Thoracic aorta (tissue), 2 donors: ENCODE data around the gene AMDHD1. TPM values are rescaled to one million over a fixed set of nuclear protein-coding genes. Genes with fewer than 3 reads are reported as not detected.
A peak's percentile ranks its signal among the peaks of the same experiment; 100 is the strongest.

Source experiments
- ATAC-seq: fragments of 150-250 bp; one replicate; pipeline ENCODE4 v1.8.0; 2017; ENCODE audit warnings: low read depth; ENCODE audit not compliant: insufficient number of reproducible peaks, low FRiP score
- DNase-seq: peaks from one replicate; pipeline ENCODE4 v3.0.0-alpha.2; 2020; ENCODE audit warnings: low spot score
- H3K27ac ChIP-seq, 2 donors: fragments of 200-600 bp; sonication (generic); 1 replicate in 1 of 2; 2 replicates in 1 of 2; pipeline ENCODE4 v1.5.1; 2016; ENCODE audit warnings: mild to moderate bottlenecking in 2 of 2, moderate library complexity in 2 of 2
- H3K27me3 ChIP-seq: fragments of 200-600 bp; sonication (generic); replicated peaks from 2 replicates; pipeline ENCODE4 v1.6.0; 2016; ENCODE audit warnings: mild to moderate bottlenecking; ENCODE audit not compliant: insufficient read depth
- H3K36me3 ChIP-seq: fragments of 200-600 bp; sonication (generic); one replicate; pipeline ENCODE4 v1.5.1; 2016
- H3K4me1 ChIP-seq, 2 donors: fragments of 200-600 bp; sonication (generic); 1 replicate in 1 of 2; 2 replicates in 1 of 2; pipeline versions ENCODE4 v1.5.1 to v1.6.0; 2016; ENCODE audit warnings: low read depth in 2 of 2, mild to moderate bottlenecking in 1 of 2; ENCODE audit not compliant: control insufficient read depth in 1 of 2
- H3K4me3 ChIP-seq: fragments of 200-600 bp; sonication (generic); 2 replicates; pipeline ENCODE4 v1.5.1; 2016; ENCODE audit warnings: mild to moderate bottlenecking
- H3K9me3 ChIP-seq: fragments of 200-600 bp; sonication (generic); 2 replicates; pipeline ENCODE4 v1.5.1; 2016
- total RNA-seq, 2 donors: library from RNA; depleted of rRNA; stranded (reverse); fragments of >200 nt; gene quantifications; one replicate each; pipeline versions ENCODE4 v1.1.0 to v1.2.3, GENCODE V29; 2016
- TF ChIP-seq, protein P1 (sequence below): fragments of 200-600 bp; sonication (generic); IDR thresholded peaks from one replicate; pipeline ENCODE4 v1.5.1; 2019; ENCODE audit warnings: antibody characterized with exemption

The AMDHD1 gene
- total RNA-seq, 2 donors from 2014 or later = 6.8 TPM; not detected in 1

DNA sequence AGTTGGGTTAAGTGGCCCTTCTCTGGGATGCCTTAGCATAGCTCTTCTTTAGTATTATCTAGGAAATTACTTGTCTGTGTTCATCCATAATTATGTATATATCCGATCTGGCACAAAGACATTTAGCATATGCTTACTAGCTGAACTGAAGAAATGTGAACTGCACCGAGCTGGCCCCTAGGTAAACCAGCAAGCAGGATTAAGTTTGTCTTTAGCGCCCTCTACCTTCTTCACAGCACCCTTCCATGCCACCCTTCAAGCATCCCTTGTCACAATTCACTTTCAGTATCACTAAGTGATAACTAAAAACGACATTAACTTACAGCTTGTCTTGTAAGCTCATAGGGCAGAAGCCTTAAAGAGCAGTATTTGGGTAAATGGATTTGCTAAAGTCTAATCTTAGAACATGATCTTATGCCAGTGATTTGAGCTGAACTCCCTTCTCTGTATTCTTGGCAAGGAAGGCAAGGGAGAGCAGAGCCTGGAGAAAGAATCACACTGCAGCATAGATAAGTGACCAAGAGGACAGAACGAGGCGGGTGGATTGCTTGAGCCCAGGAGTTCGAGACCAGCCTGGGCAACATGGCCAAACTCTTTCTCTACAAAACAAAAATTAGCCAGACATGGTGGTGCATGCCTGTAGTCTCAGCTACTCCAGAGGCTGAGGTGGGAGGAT lies 55.6 kb downstream of the AMDHD1 start:
- no peak for ATAC-seq

DNA sequence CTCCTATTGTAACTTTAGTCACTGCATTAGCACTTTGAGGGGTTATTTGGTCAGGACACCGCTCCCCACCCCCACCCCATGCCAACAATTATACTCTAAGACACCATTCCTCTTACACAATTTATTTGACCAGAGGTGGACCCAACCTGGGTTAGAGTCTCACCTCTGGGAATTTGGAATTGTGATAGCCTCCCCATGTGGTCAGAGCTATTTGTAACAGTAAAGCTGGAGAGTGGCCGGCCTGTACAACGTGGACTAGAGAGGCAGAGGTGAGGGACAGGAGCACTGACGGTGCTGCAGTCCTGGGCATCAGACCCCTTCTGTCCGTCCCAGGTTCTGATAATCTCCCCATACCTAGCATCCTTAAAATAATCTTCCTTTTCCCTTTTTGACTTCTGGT lies 56.4 kb downstream of the AMDHD1 start:
- ATAC-seq (no peak), DNase-seq (no peak)
- TF ChIP-seq, protein P1, sequence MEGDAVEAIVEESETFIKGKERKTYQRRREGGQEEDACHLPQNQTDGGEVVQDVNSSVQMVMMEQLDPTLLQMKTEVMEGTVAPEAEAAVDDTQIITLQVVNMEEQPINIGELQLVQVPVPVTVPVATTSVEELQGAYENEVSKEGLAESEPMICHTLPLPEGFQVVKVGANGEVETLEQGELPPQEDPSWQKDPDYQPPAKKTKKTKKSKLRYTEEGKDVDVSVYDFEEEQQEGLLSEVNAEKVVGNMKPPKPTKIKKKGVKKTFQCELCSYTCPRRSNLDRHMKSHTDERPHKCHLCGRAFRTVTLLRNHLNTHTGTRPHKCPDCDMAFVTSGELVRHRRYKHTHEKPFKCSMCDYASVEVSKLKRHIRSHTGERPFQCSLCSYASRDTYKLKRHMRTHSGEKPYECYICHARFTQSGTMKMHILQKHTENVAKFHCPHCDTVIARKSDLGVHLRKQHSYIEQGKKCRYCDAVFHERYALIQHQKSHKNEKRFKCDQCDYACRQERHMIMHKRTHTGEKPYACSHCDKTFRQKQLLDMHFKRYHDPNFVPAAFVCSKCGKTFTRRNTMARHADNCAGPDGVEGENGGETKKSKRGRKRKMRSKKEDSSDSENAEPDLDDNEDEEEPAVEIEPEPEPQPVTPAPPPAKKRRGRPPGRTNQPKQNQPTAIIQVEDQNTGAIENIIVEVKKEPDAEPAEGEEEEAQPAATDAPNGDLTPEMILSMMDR = no peak
- Histone ChIP-seq H3K27ac (no peak overlapping the region), H3K4me3 (no peak overlapping the region), H3K4me1 (peaks cover 0 to 13% of the 10 kb centered on the region in 2 donors), H3K9me3 (no peaks in the 10 kb centered on the region), H3K27me3 (no peaks in the 10 kb centered on the region), H3K36me3 (peaks cover 13% of the 10 kb centered on the region)

More for the DNA sequence above, 55.6 kb downstream of the AMDHD1 start:
- H3K9me3 ChIP-seq = no peaks in the 10 kb centered on the region
- peaks cover 0 to 13% of the 10 kb centered on the region in 2 donors for H3K4me1 ChIP-seq
- H3K27ac ChIP-seq = peak overlapping the region in 1 of 2 donors; percentile 18
- TF ChIP-seq, protein P1 = peak; percentile 56
- no peak overlapping the region for H3K4me3 ChIP-seq
- no peak for DNase-seq
- no peaks in the 10 kb centered on the region for H3K27me3 ChIP-seq
- H3K36me3 ChIP-seq = peaks cover 9% of the 10 kb centered on the region

DNA sequence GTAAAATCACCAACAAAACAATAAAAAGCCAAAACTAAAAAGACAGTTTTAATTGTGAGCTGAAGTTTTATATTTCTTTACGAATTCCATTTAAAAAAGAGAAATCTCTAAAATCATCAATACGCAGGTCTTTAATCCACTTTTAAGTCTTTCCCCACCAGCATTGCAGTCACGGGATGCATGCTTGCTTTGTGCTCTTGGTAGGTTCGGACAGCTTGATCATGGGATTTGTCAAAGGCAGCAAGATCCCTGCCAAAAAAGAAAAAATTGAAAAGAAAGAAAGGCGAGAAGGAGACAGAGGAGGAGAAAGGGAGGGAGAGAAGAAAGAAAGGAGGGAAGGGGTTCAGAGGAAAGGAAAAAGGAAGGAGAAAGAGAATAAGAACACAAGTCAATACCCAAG lies 57.7 kb downstream of the AMDHD1 start:
- Histone ChIP-seq H3K4me3 (no peak overlapping the region), H3K4me1 (peaks cover 0 to 13% of the 10 kb centered on the region in 2 donors), H3K36me3 (peaks cover 26% of the 10 kb centered on the region), H3K27ac (no peak overlapping the region), H3K27me3 (no peaks in the 10 kb centered on the region), H3K9me3 (no peaks in the 10 kb centered on the region)
- DNase-seq = no peak
- TF ChIP-seq, protein P1 = no peak
- no peak for ATAC-seq

DNA sequence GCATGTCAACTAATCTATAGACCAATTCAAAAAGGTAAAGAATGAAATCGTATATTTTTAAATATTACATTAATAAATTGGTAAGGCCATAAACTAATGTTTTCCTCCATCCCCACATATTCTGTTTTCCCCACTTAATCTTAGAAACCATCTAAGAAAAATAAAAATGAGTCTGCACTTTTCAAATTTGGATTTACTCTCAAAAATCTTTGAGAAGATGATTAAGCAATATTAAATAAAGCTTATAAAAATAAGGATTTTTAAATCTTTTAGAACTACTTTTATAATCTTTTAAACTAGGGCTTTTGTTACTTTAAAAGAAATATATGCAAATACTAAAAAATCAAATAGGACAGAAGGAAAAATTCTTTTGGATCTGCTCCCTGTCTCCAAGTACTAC lies 63.6 kb downstream of the AMDHD1 start:
- H3K9me3 ChIP-seq = no peaks in the 10 kb centered on the region
- TF ChIP-seq, protein P1 = no peak
- no peak overlapping the region for H3K27ac ChIP-seq
- H3K4me1 ChIP-seq = no peaks in the 10 kb centered on the region
- no peaks in the 10 kb centered on the region for H3K27me3 ChIP-seq
- H3K36me3 ChIP-seq = peaks cover 56% of the 10 kb centered on the region
- no peak overlapping the region for H3K4me3 ChIP-seq
- no peak for ATAC-seq
- no peak for DNase-seq

DNA sequence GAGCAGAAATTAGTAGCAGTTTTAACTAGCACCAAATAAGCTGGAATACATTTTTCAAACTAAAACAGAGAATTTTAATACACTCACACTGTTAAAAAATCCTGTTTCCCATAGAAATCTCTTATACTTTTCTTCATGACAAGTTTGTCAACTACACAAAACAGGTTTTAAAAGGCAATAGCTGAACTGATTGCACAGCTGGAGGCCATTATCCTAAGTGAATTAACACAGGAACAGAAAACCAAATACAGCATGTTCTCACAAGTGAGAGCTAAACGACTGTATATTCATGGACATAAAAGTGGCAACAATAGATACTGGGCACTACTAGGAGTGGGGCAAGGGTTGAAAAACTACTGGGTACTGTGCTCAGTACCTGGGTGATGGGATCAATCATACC lies 64.6 kb downstream of the AMDHD1 start:
- TF ChIP-seq, protein P1 = no peak
- peaks cover 66% of the 10 kb centered on the region for H3K36me3 ChIP-seq
- H3K4me1 ChIP-seq = no peaks in the 10 kb centered on the region

More for the DNA sequence above, 64.6 kb downstream of the AMDHD1 start:
- H3K27me3 ChIP-seq = no peaks in the 10 kb centered on the region
- H3K9me3 ChIP-seq = no peaks in the 10 kb centered on the region
- DNase-seq (no peak), ATAC-seq (no peak)
- no peak overlapping the region for H3K27ac ChIP-seq
- no peak overlapping the region for H3K4me3 ChIP-seq
